ACHN (cell line): ENCODE results near the gene TOLLIP.
A peak's percentile ranks its signal among the peaks of the same experiment; 100 is the strongest.
"Not testable (repeated sequence)": the region's sequence is repeated elsewhere in the genome, so short reads cannot be mapped to it uniquely, and the experiment has no call there.

Experiments used
- DNase-seq: peaks from one replicate; pipeline ENCODE4 v3.0.0-alpha.2; 2015
- in situ Hi-C: cut with HindIII; loops from 2 replicates; pipeline ENCODE4 v1.10.0; 2017; ENCODE audit warnings: low sequenced_read_pairs, low pct_ligation_motif_present, low pct_unique_long_range_greater_than_20kb

TOLLIP gene

GRCh38 chr11:1345737-1346513 lies 36.5 kb upstream of the TOLLIP start:
- in situ Hi-C loops, result no loop called here
- DNase-seq, result no peak

DNA sequence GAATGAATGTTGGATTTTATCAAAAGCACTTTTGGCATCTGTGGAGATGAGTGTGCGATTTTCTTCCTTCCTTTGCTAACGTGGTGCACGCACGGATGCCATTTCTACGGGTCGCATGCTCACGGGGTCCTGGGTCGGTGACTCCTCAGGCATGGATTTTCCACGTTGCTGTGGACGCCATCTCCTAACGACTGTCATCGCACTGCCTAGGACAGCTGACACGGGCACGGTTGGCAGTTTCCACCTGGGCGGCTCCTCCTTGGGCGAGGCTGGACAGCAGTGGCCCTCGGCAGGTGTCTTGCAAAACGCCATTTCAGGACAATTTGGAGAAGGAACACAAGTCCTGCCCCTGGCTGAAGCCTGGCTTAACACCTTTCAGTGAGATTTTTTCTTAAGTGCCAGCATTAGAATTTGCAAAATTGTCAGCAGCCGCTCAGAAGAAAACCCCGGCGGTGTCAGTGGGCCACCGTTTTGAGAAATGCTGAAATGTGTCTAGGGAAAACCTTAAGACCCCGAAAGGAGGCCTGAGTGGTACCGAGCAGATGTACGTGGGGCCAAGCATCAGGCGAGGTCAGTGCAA lies 34.7 kb upstream of the TOLLIP start:
- DNase-seq, result no peak

DNA sequence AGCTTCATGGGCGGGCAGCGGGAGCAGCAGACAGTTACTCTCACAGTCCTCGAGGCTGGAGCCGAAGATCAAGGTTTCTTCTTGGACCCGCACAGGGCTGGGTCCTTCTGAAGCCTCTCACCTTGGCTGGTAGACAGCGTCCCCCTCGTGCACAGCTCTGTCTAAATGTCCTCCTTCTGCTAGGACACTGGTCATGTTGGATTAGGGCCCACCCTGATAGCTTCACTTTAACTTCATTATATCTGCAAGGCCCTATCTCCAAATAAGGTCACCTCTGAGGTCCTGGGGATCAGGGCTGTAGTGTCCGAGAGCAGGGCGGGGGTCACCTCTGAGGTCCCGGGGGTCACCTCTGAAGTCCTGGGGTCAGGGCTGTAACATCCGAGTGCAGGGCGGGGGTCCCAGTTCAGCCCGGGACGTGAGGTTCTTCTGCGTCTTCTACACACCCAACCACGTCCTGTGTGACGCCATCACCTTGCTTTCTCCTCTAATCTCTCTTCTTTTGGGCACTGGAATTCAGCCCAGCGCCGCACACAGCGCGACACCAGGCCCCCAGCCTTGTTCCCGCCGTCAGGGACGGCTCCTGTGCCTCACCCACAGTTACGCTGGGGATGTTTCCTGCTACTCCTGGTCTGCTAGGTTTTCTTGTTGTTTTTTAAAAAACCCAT lies 34.1 kb upstream of the TOLLIP start:
- DNase-seq, result no peak
- in situ Hi-C loops, result no loop called here

More for the DNA sequence above, 34.7 kb upstream of the TOLLIP start:
- in situ Hi-C loops, result no loop called here

DNA sequence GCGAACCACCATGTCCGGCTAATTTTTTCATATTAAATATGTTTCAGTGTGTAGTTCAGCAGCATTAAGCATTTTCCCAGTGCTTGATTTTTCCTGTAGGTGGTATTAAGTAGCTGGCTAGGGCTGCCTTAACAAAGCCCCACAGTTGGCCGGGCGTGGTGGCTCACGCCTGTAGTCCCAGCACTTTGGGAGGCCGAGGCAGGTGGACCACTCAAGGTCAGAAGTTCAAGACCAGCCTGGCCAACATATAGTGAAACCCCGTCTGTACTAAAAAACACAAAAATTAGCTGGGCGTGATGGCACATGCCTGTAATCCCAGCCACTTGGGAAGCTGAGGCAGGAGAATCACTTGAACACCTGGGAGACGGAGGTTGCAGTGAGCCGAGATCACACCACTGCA lies 33.5 kb upstream of the TOLLIP start:
- no peak for DNase-seq
- in situ Hi-C loops, result no loop called here

GRCh38 chr11:1341928-1342524 lies 32.6 kb upstream of the TOLLIP start:
- DNase-seq, result no peak
- in situ Hi-C loops, result no loop called here

DNA sequence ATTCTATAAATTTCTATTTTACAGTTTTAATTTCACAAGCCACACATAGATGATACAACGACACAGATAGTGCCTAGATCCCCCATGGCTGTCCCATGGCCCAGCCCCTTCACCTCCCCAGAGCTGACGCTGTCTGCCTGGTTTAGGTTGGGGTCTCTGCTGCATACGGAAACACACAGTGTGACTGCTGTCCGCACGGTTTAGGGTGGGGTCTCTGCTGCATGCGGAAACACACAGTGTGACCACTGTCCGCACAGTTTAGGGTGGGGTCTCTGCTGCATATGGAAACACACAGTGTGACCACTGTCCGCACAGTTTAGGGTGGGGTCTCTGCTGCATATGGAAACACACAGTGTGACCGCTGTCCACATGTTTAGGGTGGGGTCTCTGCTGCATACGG lies 31.8 kb upstream of the TOLLIP start:
- DNase-seq, in situ Hi-C loops: not testable (repeated sequence)

DNA sequence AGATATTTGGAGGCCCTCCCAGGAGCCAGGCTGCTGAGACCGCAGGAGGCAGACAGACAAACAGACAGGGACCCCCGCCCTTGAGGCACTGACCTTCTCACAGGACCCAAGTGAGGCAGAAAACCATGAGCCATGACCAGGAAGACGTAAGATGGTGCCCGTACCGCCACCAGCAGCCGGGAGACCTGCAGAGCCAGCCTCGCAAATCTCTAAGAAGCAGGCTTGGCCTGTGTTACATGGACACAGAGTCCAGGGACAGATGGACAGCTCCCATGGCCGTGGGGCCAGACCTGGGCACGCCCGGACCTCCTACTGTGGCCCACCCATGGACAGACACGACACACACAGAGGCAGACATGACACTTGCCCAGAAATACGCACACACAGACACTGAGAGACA lies 30.7 kb upstream of the TOLLIP start:
- in situ Hi-C loops, result no loop called here
- DNase-seq, result no peak

DNA sequence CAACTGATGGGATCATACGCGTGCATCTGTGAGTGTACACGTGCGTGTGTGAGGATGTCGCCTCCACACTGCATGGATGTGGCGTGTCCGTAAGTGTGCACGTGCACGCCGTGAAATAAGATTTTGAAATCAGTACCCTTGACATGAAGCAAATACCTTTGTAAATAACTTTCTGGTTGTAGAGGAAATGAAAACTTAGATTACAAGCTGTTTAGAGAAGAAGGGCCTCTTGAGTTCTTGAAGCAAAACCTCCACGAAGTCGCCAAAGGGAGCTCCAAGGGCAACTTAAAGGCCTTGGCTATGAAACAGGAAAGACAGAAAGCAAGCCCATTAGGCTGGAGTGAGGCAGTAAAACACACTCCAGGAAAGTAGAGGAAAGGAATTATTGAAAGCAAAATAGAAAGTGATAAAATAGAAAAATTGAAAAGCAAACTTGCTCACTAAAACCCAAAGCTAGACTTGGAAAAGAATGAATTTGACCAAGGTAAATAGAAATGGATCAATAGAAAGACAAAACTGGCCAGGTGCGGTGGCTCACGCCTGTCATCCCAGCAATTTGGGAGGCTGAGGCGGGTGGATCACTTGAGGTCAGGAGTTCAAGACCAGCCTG lies 29.7 kb upstream of the TOLLIP start:
- no peak for DNase-seq
- in situ Hi-C loops, result no loop called here

DNA sequence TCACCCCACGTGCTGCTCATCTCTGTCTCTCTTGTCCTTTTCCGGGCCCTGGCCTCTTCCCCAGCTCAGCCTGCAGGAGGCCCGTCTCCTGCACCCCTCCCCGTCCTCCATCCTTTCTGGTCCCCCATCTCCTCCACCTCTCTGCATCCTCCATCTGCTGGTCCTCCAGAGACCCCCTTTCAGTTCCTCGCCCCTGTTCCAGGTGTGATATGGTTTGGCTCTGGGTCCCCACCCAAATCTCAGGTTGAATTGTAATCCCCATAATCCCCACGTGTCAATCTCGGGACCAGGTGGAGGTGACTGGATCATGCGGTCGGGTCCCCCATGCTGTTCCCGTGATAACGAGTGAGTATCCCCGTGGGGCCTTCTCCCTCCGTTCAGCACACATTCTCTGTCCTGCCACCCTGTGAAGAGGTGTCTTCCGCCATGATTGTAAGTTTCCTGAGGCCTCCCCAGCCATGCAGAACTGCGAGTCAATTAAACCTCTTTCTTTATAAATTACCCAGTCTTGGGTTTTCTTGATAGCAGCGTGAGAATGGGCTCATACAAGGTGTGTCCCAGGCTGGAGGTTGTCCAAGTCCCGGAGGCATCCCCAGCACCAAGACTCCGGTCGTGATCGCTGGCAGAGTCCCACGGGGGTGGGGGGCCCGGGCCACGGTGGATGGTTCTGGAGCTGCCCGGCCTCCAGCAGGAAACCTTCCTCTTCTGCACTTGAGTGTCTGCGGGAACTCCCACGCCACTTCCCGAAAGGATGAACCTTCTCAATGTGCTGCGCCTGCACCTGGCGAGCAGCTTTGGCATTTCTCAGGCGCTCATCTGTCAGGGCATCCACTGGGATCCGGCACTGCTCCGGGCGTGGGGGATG lies 29.0 kb upstream of the TOLLIP start:
- DNase-seq, result no peak
- in situ Hi-C loops, result no loop called here

DNA sequence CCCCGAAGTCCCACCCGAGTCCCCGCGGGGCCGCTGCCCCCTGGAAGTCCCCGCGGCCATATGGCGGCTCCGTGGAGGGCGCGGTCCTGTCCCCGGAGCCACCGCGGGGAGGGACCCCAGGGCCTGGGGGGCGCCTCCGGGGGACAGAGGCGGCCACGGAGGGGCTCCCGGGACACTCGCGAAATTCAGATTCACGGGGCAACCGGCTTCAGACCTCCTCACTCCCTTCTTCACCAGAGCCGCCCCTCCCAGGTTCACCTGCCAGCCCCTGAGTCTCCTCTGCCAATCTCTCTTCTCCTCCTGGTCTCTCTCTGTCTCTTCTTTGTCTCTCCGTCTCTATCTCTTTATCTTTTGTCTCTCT lies 28.2 kb upstream of the TOLLIP start:
- DNase-seq, result no peak
- in situ Hi-C loops, result no loop called here

DNA sequence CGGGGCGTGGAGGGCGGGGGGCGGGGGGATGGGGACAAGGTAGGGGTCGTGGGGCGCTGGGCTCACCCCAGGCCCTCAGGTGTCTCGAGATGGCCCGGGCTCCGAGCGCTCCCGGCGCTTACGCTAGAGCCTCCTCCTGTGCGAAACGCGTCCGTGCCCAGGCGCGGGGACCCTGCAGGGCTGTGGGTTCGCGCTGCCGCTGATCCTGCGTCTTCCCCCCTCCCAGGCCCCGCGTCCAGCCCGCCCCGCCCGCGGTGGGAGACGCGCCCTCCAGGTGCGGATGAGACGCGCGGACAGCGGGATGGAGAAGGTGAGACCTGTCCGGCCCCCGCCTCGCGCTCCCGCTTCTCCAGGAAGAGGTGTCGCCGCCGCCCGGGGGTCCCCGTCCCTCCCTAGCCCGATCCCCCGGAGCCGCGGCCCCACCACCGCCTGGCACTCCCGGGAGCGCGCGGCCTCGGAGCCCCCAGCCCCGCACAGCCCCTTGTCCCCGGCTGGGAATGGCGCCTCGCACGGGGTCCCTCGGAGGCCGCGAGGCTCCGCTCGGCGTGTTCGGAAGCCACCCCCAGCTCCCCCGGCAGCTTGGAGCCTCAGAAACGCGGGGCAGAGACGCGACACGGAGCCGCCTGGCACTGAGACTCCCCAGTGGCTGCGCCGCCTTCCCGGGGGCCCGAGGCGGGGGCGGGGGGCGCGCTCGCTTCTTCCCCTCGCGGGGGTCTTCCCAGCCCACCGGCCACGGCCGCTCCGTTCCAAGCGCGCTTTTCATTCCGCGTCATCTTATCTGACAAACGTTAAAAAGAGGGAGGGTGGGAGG lies 27.6 kb upstream of the TOLLIP start:
- in situ Hi-C loops, result no loop called here
- no peak for DNase-seq

DNA sequence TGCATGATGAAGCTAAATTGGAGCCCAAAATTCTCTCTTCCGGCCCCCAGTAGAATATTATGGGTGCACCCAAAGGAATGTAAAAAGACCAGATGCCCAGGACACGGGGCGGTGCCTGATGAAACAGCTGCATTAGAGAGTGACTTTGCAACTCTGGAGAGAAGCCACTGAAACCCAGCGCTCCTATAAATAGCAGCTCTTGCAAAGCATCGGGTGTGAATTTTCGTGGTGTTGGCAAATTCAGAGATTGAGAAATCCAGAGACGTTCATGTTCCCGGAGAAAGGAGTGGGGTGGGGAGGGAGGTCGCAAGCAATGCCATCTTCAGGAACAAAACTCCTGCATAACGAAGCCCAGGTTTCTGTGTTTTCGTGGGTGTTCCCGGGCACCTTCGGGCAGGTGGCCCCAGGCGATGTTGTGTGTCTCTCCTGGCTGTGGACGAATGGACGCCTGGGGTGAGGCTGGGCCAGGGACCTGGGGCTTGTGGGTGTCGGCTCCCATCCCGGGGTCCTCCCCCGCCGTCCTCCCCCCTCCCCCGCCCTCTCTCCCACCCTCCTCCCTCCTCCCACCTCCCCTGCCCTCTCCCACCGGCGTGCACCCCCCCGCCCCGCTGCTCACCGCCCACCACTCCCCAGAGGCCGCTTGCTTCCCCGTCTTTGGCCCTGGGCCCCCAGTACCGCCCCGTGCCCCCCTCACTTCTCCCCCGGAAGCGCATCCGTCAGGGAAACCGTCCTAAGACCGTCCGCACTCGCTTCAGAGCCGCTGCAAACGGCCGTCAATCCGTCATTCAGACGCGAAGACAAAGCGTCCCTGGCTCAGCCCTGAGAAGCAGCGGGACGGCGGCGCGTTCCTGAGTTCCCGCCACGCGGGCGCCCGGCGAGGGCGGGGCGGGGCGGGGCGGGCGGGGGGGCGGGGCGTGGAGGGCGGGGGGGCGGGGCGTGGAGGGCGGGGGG lies 26.7 kb upstream of the TOLLIP start:
- in situ Hi-C loops, result no loop called here

GRCh38 chr11:1335264-1335810 lies 25.9 kb upstream of the TOLLIP start:
- no peak for DNase-seq
- in situ Hi-C loops, result no loop called here

More for the DNA sequence above, 26.7 kb upstream of the TOLLIP start:
- DNase-seq, result peak; percentile 5

- no peak for DNase-seq
- in situ Hi-C loops, result no loop called here
Measured at GRCh38 chr11:1333860-1334259, 24.4 kb upstream of the TOLLIP start.

DNA sequence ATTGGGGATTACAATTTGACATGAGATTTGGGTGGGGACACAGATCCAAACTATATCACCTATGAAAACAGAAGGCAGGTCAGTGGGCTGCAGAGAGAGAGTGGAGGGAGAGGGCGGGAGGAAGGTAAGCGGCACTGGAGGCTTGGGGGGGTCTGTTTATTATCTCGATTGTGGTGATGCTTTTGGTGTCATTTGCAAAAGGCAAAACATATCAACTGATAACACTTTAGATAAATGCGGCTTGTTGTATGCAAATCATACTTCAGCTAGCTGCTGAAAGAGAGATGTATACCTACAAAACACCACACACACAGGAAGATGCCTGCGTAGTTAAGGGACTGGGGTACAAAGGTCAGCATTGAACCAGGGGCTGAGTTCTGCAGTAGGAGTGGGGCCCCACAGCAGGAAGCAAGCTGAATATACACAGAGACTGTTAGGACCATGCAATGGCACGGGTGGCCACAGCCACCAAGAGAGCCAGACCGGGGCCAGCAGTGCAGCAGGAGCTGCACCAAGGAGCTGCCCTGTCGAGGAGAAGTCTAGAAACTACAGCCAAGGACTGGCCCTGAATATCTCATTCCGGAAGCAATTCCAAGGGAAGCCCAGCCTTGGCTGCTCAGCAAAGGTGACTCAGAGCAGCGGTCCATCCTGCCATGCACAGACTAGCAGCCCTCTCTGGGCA lies 23.8 kb upstream of the TOLLIP start:
- in situ Hi-C loops, result no loop called here
- DNase-seq, result no peak

GRCh38 chr11:1330473-1330872 lies 21.0 kb upstream of the TOLLIP start:
- in situ Hi-C loops, result no loop called here
- DNase-seq, result no peak
